ENCODE results near the gene CTNND2. TPM values are rescaled to one million over a fixed set of nuclear protein-coding genes. Genes with fewer than 3 reads are reported as not detected.

The CTNND2 gene
- total and polyA plus RNA-seq, 2 donors (not counting 1 experiment from before 2014, with no cell fraction given) = not detected

GRCh38 chr5:10974850-10975249 is 929.4 kb downstream of the CTNND2 start:
- Histone ChIP-seq H3K36me3 (replicated peaks in 1 of 2; ENCODE audit: control extremely low read depth in 1 of 2, control insufficient read depth in 1 of 2, extremely low read depth in 1 of 2, insufficient read depth in 2 of 2, low read length in 1 of 2) (no peaks in the 10 kb centered on the region), H3K9me3 (ENCODE audit: control extremely low read depth in 1 of 3, control insufficient read depth in 2 of 3, insufficient read depth in 1 of 3, low read length in 2 of 3) (no peaks in the 10 kb centered on the region), H4K20me1 (ENCODE audit: control insufficient read depth, insufficient read depth, low read length, poor library complexity, severe bottlenecking) (no peaks in the 10 kb centered on the region), H3K27ac (ENCODE audit: low read length in 2 of 2) (no peak overlapping the region), H3K79me2 (ENCODE audit: control insufficient read depth, insufficient read depth, low read length) (no peaks in the 10 kb centered on the region), H2AFZ (ENCODE audit: insufficient read depth, low read depth, low read length, poor library complexity, severe bottlenecking) (no peak overlapping the region), H3K4me3 (ENCODE audit: control extremely low read depth in 1 of 5, extremely low read depth in 1 of 5, insufficient read depth in 1 of 5, low read depth in 2 of 5, low read length in 4 of 5) (no peak overlapping the region), H3K4me2 (replicated peaks; ENCODE audit: low read depth, low read length, poor library complexity, severe bottlenecking) (no peak overlapping the region), H3K9ac (ENCODE audit: low read length) (no peak overlapping the region), H3K4me1 (ENCODE audit: control insufficient read depth in 2 of 2, insufficient read depth in 2 of 2, low read length in 2 of 2) (no peaks in the 10 kb centered on the region), H3K27me3 (replicated peaks in 1 of 4; ENCODE audit: control extremely low read depth in 1 of 4, control insufficient read depth in 3 of 4, insufficient read depth in 4 of 4, low read length in 3 of 4) (peaks cover 0 to 4% (median 2%) of the 10 kb centered on the region in 4 experiments)
- H3K27ac Mint-ChIP-seq = no peak overlapping the region
- no peak for DNase-seq
- ChIA-PET POLR2A (no interaction called here), CTCF (no interaction called here)
- H3K4me1 Mint-ChIP-seq = no peaks in the 10 kb centered on the region
- ATAC-seq (ENCODE audit: low read depth) = no peak
- H3K9me3 Mint-ChIP-seq (ENCODE audit: insufficient read depth) = no peaks in the 10 kb centered on the region
- no peak overlapping the region for H3K4me3 Mint-ChIP-seq
- H3K27me3 Mint-ChIP-seq = peaks cover 12% of the 10 kb centered on the region
- intact Hi-C loops (cut with micrococcal nuclease) = no loop called here
- TF ChIP-seq CTCF (IDR thresholded peaks at IDR 0.05) (no peak), EZH2 (IDR thresholded peaks at IDR 0.05; ENCODE audit: borderline replicate concordance, insufficient read depth, low read depth, low read length, poor library complexity, severe bottlenecking) (no peak)
- WGBS (ENCODE audit: insufficient coverage) = 100% methylated on average over 1 of the region's 2 CpGs

- CTCF ChIA-PET = interaction anchor here (0.6 kb wide), 1 partner anchor 64 kb away, joined by 3 read pairs; no protein-coding TSS in a partner anchor
- 97% methylated on average over 14 of the region's 14 CpGs for WGBS (ENCODE audit: insufficient coverage)
- Histone ChIP-seq H3K9ac (ENCODE audit: low read length) (no peak overlapping the region), H3K4me1 (ENCODE audit: control insufficient read depth in 2 of 2, insufficient read depth in 2 of 2, low read length in 2 of 2) (no peaks in the 10 kb centered on the region), H3K79me2 (ENCODE audit: control insufficient read depth, insufficient read depth, low read length) (no peaks in the 10 kb centered on the region), H3K9me3 (ENCODE audit: control extremely low read depth in 1 of 3, control insufficient read depth in 2 of 3, insufficient read depth in 1 of 3, low read length in 2 of 3) (no peaks in the 10 kb centered on the region), H3K27me3 (replicated peaks in 1 of 4; ENCODE audit: control extremely low read depth in 1 of 4, control insufficient read depth in 3 of 4, insufficient read depth in 4 of 4, low read length in 3 of 4) (peaks cover 0 to 4% (median 2%) of the 10 kb centered on the region in 4 experiments), H4K20me1 (ENCODE audit: control insufficient read depth, insufficient read depth, low read length, poor library complexity, severe bottlenecking) (no peaks in the 10 kb centered on the region), H3K4me2 (replicated peaks; ENCODE audit: low read depth, low read length, poor library complexity, severe bottlenecking) (no peak overlapping the region), H3K4me3 (ENCODE audit: control extremely low read depth in 1 of 5, extremely low read depth in 1 of 5, insufficient read depth in 1 of 5, low read depth in 2 of 5, low read length in 4 of 5) (no peak overlapping the region), H3K36me3 (replicated peaks in 1 of 2; ENCODE audit: control extremely low read depth in 1 of 2, control insufficient read depth in 1 of 2, extremely low read depth in 1 of 2, insufficient read depth in 2 of 2, low read length in 1 of 2) (no peaks in the 10 kb centered on the region), H3K27ac (ENCODE audit: low read length in 2 of 2) (no peak overlapping the region), H2AFZ (ENCODE audit: insufficient read depth, low read depth, low read length, poor library complexity, severe bottlenecking) (no peak overlapping the region)
- ATAC-seq (ENCODE audit: low read depth) = no peak
- Mint-ChIP-seq H3K4me1 (no peaks in the 10 kb centered on the region), H3K4me3 (no peak overlapping the region), H3K27ac (no peak overlapping the region), H3K9me3 (ENCODE audit: insufficient read depth) (no peaks in the 10 kb centered on the region), H3K27me3 (peaks cover 16% of the 10 kb centered on the region)
- TF ChIP-seq EZH2 (IDR thresholded peaks at IDR 0.05; ENCODE audit: borderline replicate concordance, insufficient read depth, low read depth, low read length, poor library complexity, severe bottlenecking) (no peak), CTCF (IDR thresholded peaks at IDR 0.05) (no peak)
- DNase-seq = no peak
- POLR2A ChIA-PET = no interaction called here
- intact Hi-C loops (cut with micrococcal nuclease) = no loop called here
Observed at GRCh38 chr5:10973316-10973715, 930.9 kb downstream of the CTNND2 start.
